HepG2 (cell line): Measurements from ENCODE around the gene C18orf54. TPM values are rescaled to one million over a fixed set of nuclear protein-coding genes. Genes with fewer than 3 reads are reported as not detected.
A peak's percentile ranks its signal among the peaks of the same experiment; 100 is the strongest.

Experiments used
- BRF2 ChIP-seq: sonication (generic); formaldehyde crosslinking; IDR thresholded peaks from 2 replicates; pipeline ENCODE4 v1.8.1; 2022; ENCODE audit warnings: mild to moderate bottlenecking, missing genetic modification reagents
- ELF1 ChIP-seq: sonication (generic); formaldehyde crosslinking; IDR thresholded peaks from 2 replicates; pipeline ENCODE4 v1.4.0; 2020; ENCODE audit warnings: missing genetic modification reagents
- ESRRA ChIP-seq: sonication (generic); formaldehyde crosslinking; IDR thresholded peaks from 2 replicates; pipeline ENCODE4 v1.5.1; 2020; ENCODE audit warnings: mild to moderate bottlenecking, low read depth, missing genetic modification reagents
- MBD4 ChIP-seq: IDR thresholded peaks from 2 replicates; pipeline ENCODE4 v1.6.1; 2012; ENCODE audit warnings: low read length, inconsistent platforms, borderline replicate concordance
- MTA1 ChIP-seq: sonication (generic); formaldehyde crosslinking; IDR thresholded peaks from 2 replicates; pipeline ENCODE4 v1.4.0; 2020; ENCODE audit warnings: missing genetic modification reagents, mild to moderate bottlenecking, borderline replicate concordance
- NCOA5 ChIP-seq: sonication (generic); formaldehyde crosslinking; IDR thresholded peaks from 2 replicates; pipeline ENCODE4 v1.4.0; 2020; ENCODE audit warnings: missing genetic modification reagents
- NFE2L1 ChIP-seq: sonication (generic); formaldehyde crosslinking; IDR thresholded peaks from 2 replicates; pipeline ENCODE4 v1.4.0; 2020; ENCODE audit warnings: missing genetic modification reagents, mild to moderate bottlenecking, borderline replicate concordance
- SALL2 ChIP-seq: sonication (generic); formaldehyde crosslinking; IDR thresholded peaks from 2 replicates; pipeline ENCODE4 v1.8.1; 2023; ENCODE audit warnings: mild to moderate bottlenecking, missing genetic modification reagents, inconsistent platforms
- THAP9 ChIP-seq: sonication (generic); formaldehyde crosslinking; IDR thresholded peaks from 2 replicates; pipeline ENCODE4; 2020; ENCODE audit warnings: missing genetic modification reagents, mild to moderate bottlenecking, borderline replicate concordance
- ZBTB40 ChIP-seq, 2 experiments: fragments of 450-650 bp in 1 of 2; sonication (generic) in 1 of 2; formaldehyde crosslinking in 1 of 2; IDR thresholded peaks; 2 replicates each; pipeline versions ENCODE4 v1.6.1 to v1.8.0; 2016 to 2022; ENCODE audit warnings: antibody characterized with exemption in 1 of 2, mild to moderate bottlenecking in 1 of 2, missing genetic modification reagents in 1 of 2
- ZNF543 ChIP-seq: sonication (generic); formaldehyde crosslinking; IDR thresholded peaks from 2 replicates; pipeline ENCODE4 v1.4.0; 2020; ENCODE audit warnings: mild to moderate bottlenecking, missing genetic modification reagents
- ZNF746 ChIP-seq: sonication (generic); formaldehyde crosslinking; IDR thresholded peaks from 2 replicates; pipeline ENCODE4 v1.8.0; 2022; ENCODE audit warnings: mild to moderate bottlenecking, missing genetic modification reagents
- polyA plus RNA-seq, 8 experiments: library from polyadenylated mRNA; depleted of rRNA in 3 of 8; stranded (reverse) in 7 of 8; unstranded in 1 of 8; fragments of >200 nt; fragmentation: Illumina TruSeq in 4 of 8; extraction: Trizol in 4 of 8; gene quantifications; 2 replicates each; pipeline versions ENCODE4 v1.2.1 to v1.2.3, GENCODE V29; 2011 to 2016; ENCODE audit warnings: low read depth in 4 of 8, missing spikeins in 1 of 8, mixed read lengths in 1 of 8; ENCODE audit not compliant: insufficient read depth in 1 of 8
- total RNA-seq, 5 experiments: library from RNA; depleted of rRNA; stranded (reverse); fragments of >200 nt; fragmentation: Illumina TruSeq; extraction: Trizol; gene quantifications; 2 replicates each; pipeline ENCODE4 v1.2.3, GENCODE V29; 2016; ENCODE audit warnings: low read depth in 1 of 5
- TF ChIP-seq, protein P1 (sequence below): sonication (generic); formaldehyde crosslinking; IDR thresholded peaks from 2 replicates; pipeline ENCODE4 v1.4.0; 2020; ENCODE audit warnings: missing genetic modification reagents, mild to moderate bottlenecking, borderline replicate concordance

C18orf54 gene
- total and polyA plus RNA-seq, 2 of the 13 experiments (the other 11 are each of a cell fraction or from before 2014, with no cell fraction given): 1.8 to 2.5 TPM

GRCh38 chr18:54357660-54358494 lies at the start of gene C18orf54, which contains the start of gene STARD6 (continued):
- TF ChIP-seq THAP9 (CRISPR knock-in tag) (peak; percentile 58; the same call in 1 of the 2 replicates), MBD4 (no peak), NCOA5 (CRISPR knock-in tag) (no peak), ELF1 (CRISPR knock-in tag) (no peak), ZNF746 (CRISPR knock-in tag) (no peak), ESRRA (0 out of 2 replicates have a peak, but pooled peaks have one; percentile 36), NFE2L1 (CRISPR knock-in tag) (no peak), SALL2 (CRISPR knock-in tag) (peak; percentile 37), ZNF543 (CRISPR knock-in tag) (no peak; the same call in 1 of the 2 replicates), ZBTB40 (IDR thresholded peaks at IDR 0.05) (no peak), ZBTB40 (CRISPR knock-in tag; IDR thresholded peaks at IDR 0.05) (no peak), MTA1 (CRISPR knock-in tag) (peak; percentile 44; the same call in 1 of the 2 replicates), BRF2 (CRISPR knock-in tag) (no peak)
- TF ChIP-seq, protein P1, sequence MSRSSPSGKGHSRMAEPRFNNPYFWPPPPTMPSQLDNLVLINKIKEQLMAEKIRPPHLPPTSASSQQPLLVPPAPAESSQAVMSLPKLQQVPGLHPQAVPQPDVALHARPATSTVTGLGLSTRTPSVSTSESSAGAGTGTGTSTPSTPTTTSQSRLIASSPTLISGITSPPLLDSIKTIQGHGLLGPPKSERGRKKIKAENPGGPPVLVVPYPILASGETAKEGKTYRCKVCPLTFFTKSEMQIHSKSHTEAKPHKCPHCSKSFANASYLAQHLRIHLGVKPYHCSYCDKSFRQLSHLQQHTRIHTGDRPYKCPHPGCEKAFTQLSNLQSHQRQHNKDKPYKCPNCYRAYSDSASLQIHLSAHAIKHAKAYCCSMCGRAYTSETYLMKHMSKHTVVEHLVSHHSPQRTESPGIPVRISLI (CRISPR knock-in tag): no peak
